ENCODE data around the gene PHACTR4.

Gene PHACTR4

GRCh38 chr1:28416509-28417194, 47.1 kb downstream of the PHACTR4 start:
- H3K27me3 ChIP-seq (ENCODE audit: control insufficient read depth, low read length): no peaks in the 10 kb centered on the region
- H3K4me3 ChIP-seq (ENCODE audit: low read length): no peak overlapping the region
- H3K36me3 ChIP-seq (ENCODE audit: control insufficient read depth, low read length): no peaks in the 10 kb centered on the region
- H3K4me2 ChIP-seq (ENCODE audit: low read length): no peak overlapping the region
- no peaks in the 10 kb centered on the region for H3K9me3 ChIP-seq (ENCODE audit: control insufficient read depth, insufficient read depth, low read length)
- TF ChIP-seq EZH2phosphoT487 (IDR thresholded peaks at IDR 0.05; ENCODE audit: borderline replicate concordance, low read length): no peak
- TF ChIP-seq, protein P1, sequence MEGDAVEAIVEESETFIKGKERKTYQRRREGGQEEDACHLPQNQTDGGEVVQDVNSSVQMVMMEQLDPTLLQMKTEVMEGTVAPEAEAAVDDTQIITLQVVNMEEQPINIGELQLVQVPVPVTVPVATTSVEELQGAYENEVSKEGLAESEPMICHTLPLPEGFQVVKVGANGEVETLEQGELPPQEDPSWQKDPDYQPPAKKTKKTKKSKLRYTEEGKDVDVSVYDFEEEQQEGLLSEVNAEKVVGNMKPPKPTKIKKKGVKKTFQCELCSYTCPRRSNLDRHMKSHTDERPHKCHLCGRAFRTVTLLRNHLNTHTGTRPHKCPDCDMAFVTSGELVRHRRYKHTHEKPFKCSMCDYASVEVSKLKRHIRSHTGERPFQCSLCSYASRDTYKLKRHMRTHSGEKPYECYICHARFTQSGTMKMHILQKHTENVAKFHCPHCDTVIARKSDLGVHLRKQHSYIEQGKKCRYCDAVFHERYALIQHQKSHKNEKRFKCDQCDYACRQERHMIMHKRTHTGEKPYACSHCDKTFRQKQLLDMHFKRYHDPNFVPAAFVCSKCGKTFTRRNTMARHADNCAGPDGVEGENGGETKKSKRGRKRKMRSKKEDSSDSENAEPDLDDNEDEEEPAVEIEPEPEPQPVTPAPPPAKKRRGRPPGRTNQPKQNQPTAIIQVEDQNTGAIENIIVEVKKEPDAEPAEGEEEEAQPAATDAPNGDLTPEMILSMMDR (IDR thresholded peaks at IDR 0.05; ENCODE audit: low read depth, low read length, poor library complexity, severe bottlenecking): no peak
- H3K27ac ChIP-seq (ENCODE audit: low read depth, low read length): no peak overlapping the region
- H3K79me2 ChIP-seq (ENCODE audit: control insufficient read depth, low read length): peaks cover 2% of the 10 kb centered on the region; the same call in 1 of the 2 replicates
- H3K4me1 ChIP-seq (ENCODE audit: control insufficient read depth, low read length): no peaks in the 10 kb centered on the region; the same call in 1 of the 2 replicates
- H3K9me2 ChIP-seq (replicated peaks; ENCODE audit: control insufficient read depth, low read length): no peaks in the 10 kb centered on the region
- peaks cover 4% of the 10 kb centered on the region for H3F3A ChIP-seq (ENCODE audit: control insufficient read depth, insufficient read depth)
- H4K20me1 ChIP-seq (ENCODE audit: control insufficient read depth, insufficient read depth, low read depth, low read length): no peaks in the 10 kb centered on the region

DNA sequence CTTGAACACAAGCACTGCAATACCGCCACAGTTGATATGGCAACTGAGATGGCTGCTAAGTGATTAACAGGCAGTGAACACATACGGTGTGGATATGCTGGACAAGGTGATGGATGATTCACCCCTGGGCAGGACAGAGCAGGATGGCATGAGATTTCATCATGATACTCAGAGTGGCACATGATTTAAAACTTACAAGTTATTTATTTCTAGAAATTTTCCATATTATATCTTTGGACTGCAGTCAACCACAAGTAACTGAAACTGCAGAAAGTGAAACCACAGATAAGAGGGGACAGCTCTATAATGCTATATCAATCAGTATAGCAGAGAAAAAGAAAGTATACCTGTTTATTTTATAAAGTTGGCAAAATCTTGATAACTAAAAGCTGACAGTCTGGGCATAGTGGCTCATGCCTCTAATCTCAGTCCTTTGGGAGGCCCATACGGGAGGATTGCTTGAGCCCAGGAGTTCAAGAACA, 47.9 kb downstream of the PHACTR4 start:
- Histone ChIP-seq H3K27me3 (ENCODE audit: control insufficient read depth, low read length) (no peaks in the 10 kb centered on the region), H3K4me2 (ENCODE audit: low read length) (no peak overlapping the region), H3K4me3 (ENCODE audit: low read length) (no peak overlapping the region), H3K27ac (ENCODE audit: low read depth, low read length) (no peak overlapping the region), H3K36me3 (ENCODE audit: control insufficient read depth, low read length) (no peaks in the 10 kb centered on the region), H3K79me2 (ENCODE audit: control insufficient read depth, low read length) (peaks cover 2% of the 10 kb centered on the region; the same call in 1 of the 2 replicates), H3K4me1 (ENCODE audit: control insufficient read depth, low read length) (no peaks in the 10 kb centered on the region; the same call in 1 of the 2 replicates), H3F3A (ENCODE audit: control insufficient read depth, insufficient read depth) (peaks cover 3% of the 10 kb centered on the region), H4K20me1 (ENCODE audit: control insufficient read depth, insufficient read depth, low read depth, low read length) (no peaks in the 10 kb centered on the region), H3K9me2 (replicated peaks; ENCODE audit: control insufficient read depth, low read length) (no peaks in the 10 kb centered on the region), H3K9me3 (ENCODE audit: control insufficient read depth, insufficient read depth, low read length) (no peaks in the 10 kb centered on the region)
- TF ChIP-seq, protein P1 (IDR thresholded peaks at IDR 0.05; ENCODE audit: low read depth, low read length, poor library complexity, severe bottlenecking): no peak
- TF ChIP-seq EZH2phosphoT487 (IDR thresholded peaks at IDR 0.05; ENCODE audit: borderline replicate concordance, low read length): no peak

DNA sequence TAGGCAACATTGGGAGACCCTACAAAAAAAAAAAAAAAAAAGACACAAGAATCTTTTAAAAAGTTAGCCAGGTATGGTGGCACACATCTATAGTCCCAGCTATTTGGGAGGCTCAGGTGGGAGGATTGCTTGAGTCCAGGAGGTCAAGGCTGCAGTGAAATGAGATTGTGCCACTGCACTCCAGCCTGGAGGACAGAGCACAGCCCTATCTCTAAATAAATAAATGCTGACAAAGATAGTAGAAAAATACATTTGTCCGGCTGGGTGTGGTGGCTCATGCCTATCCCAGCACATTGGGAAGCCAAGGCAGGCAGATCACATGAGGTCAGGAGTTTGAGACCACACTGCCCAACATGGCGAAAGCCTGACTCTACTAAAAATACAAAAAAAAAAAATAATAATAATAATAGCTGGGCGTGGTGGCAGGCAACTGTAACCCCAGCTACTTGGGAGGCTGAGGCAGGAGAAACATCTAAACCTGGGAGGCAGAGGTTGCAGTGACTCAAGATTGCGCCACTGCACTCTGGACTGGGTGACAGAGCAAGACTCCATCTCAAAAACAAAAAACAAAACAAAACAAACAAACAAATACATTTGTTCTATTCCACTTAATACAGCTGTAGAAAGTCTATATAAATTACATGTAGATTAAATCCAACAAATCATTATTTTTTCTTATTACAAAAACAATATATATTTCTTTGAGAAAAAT, 48.5 kb downstream of the PHACTR4 start:
- Histone ChIP-seq H3K9me2 (replicated peaks; ENCODE audit: control insufficient read depth, low read length) (no peaks in the 10 kb centered on the region), H3K4me3 (ENCODE audit: low read length) (no peak overlapping the region), H3K4me2 (ENCODE audit: low read length) (no peak overlapping the region), H3K27me3 (ENCODE audit: control insufficient read depth, low read length) (no peaks in the 10 kb centered on the region), H3K4me1 (ENCODE audit: control insufficient read depth, low read length) (no peaks in the 10 kb centered on the region; the same call in 1 of the 2 replicates), H3F3A (ENCODE audit: control insufficient read depth, insufficient read depth) (peaks cover 3% of the 10 kb centered on the region), H3K27ac (ENCODE audit: low read depth, low read length) (no peak overlapping the region), H3K9me3 (ENCODE audit: control insufficient read depth, insufficient read depth, low read length) (no peaks in the 10 kb centered on the region), H4K20me1 (ENCODE audit: control insufficient read depth, insufficient read depth, low read depth, low read length) (no peaks in the 10 kb centered on the region), H3K79me2 (ENCODE audit: control insufficient read depth, low read length) (peaks cover 1% of the 10 kb centered on the region; the same call in 1 of the 2 replicates), H3K36me3 (ENCODE audit: control insufficient read depth, low read length) (no peaks in the 10 kb centered on the region)
- TF ChIP-seq, protein P1 (IDR thresholded peaks at IDR 0.05; ENCODE audit: low read depth, low read length, poor library complexity, severe bottlenecking): no peak
- TF ChIP-seq EZH2phosphoT487 (IDR thresholded peaks at IDR 0.05; ENCODE audit: borderline replicate concordance, low read length): no peak

Data from DOHH2 (cell line).